OCI-LY7 (cell line): ENCODE data around the gene ZBTB20. TPM values are rescaled to one million over a fixed set of nuclear protein-coding genes. Genes with fewer than 3 reads are reported as not detected.

Experiments used
- BruUV-seq: library from RNA; stranded (reverse); fragments of 400-500 nt; replicated peaks from 2 replicates; lab custom pipeline; 2021; lab: Mats Ljungman, UMichigan
- CTCF ChIA-PET: fragments of 300-600 bp; sonication (Branson Sonifier 250); formaldehyde crosslinking; loops from one replicate; lab custom pipeline; 2022; ENCODE audit warnings: antibody characterized with exemption; ENCODE audit not compliant: unreplicated experiment; lab: Charles Lee
- POLR2A ChIA-PET: fragments of 300-600 bp; sonication (Branson Sonifier 250); formaldehyde crosslinking; loops from one replicate; lab custom pipeline; 2022; ENCODE audit warnings: antibody characterized with exemption; lab: Charles Lee
- DNase-seq: peaks from one replicate; pipeline ENCODE4 v3.0.0-alpha.2; 2015; ENCODE audit warnings: low spot score
- H2AFZ ChIP-seq: fragments of 200-600 bp; sonication (generic), shearing (Covaris generic); 2 replicates; pipeline ENCODE4 v1.6.1; 2014; ENCODE audit warnings: mild to moderate bottlenecking, antibody characterized with exemption, low read length, moderate library complexity
- H3K27ac ChIP-seq: fragments of 200-600 bp; sonication (generic); 2 replicates; pipeline ENCODE4 v1.5.1; 2014; ENCODE audit warnings: mixed run types, low read depth, mild to moderate bottlenecking, moderate library complexity, low read length, inconsistent platforms; ENCODE audit not compliant: poor library complexity, severe bottlenecking
- H3K36me3 ChIP-seq: fragments of 200-600 bp; sonication (generic); 2 replicates; pipeline ENCODE4 v1.6.1; 2014; ENCODE audit warnings: mild to moderate bottlenecking, antibody characterized with exemption, low read length, moderate library complexity, mixed read lengths; ENCODE audit not compliant: insufficient read depth
- H3K4me1 ChIP-seq: fragments of 200-600 bp; sonication (generic); 2 replicates; pipeline ENCODE4 v1.5.1; 2014; ENCODE audit warnings: mild to moderate bottlenecking, low read length; ENCODE audit not compliant: insufficient read depth, poor library complexity, severe bottlenecking
- H3K4me2 ChIP-seq: fragments of 200-600 bp; sonication (generic); 2 replicates; pipeline ENCODE4 v1.6.1; 2014; ENCODE audit warnings: mild to moderate bottlenecking, low read length
- H3K4me3 ChIP-seq: fragments of 200-600 bp; sonication (generic); 2 replicates; pipeline ENCODE4 v1.5.1; 2014; ENCODE audit warnings: mild to moderate bottlenecking, low read depth, low read length; ENCODE audit not compliant: poor library complexity, severe bottlenecking
- H3K79me2 ChIP-seq: fragments of 200-600 bp; sonication (generic); 2 replicates; pipeline ENCODE4 v1.6.1; 2016; ENCODE audit warnings: low read depth, mild to moderate bottlenecking, low read length, moderate library complexity, mixed read lengths; ENCODE audit not compliant: insufficient read depth
- H3K9me2 ChIP-seq: fragments of 200-600 bp; sonication (generic); 2 replicates; pipeline ENCODE4 v1.6.1; 2016; ENCODE audit warnings: mild to moderate bottlenecking, low read length, mixed read lengths; ENCODE audit not compliant: insufficient read depth
- H3K9me3 ChIP-seq: fragments of 200-600 bp; sonication (generic); 2 replicates; pipeline ENCODE4 v1.6.1; 2014; ENCODE audit warnings: mild to moderate bottlenecking, mixed run types, low read length, mixed read lengths
- H4K20me1 ChIP-seq: fragments of 200-600 bp; sonication (generic); 2 replicates; pipeline ENCODE4 v1.6.1; 2014; ENCODE audit warnings: mild to moderate bottlenecking, antibody characterized with exemption, low read length, moderate library complexity, mixed read lengths; ENCODE audit not compliant: insufficient read depth
- EZH2phosphoT487 ChIP-seq: fragments of 200-600 bp; sonication (generic); IDR thresholded peaks from 2 replicates; pipeline ENCODE4 v1.6.1; 2018; ENCODE audit warnings: low read depth, borderline replicate concordance, mild to moderate bottlenecking, mixed run types, antibody characterized with exemption, low read length, moderate library complexity, mixed read lengths
- intact Hi-C: fragments of 100-400 bp; cut with micrococcal nuclease; formaldehyde crosslinking; loops from one replicate; pipeline ENCODE4 v1.10.0; 2022; ENCODE audit not compliant: unreplicated experiment
- total RNA-seq, 2 experiments: library from RNA; depleted of rRNA in 1 of 2; stranded (reverse); fragments of >200 nt in 1 of 2; shearing (Covaris generic) in 1 of 2; gene quantifications; 2 replicates each; pipeline ENCODE4 v1.2.3, GENCODE V29; 2014 to 2022
- TF ChIP-seq, protein P1 (sequence below): fragments of 200-600 bp; sonication (generic); conservative IDR thresholded peaks from 2 replicates; pipeline ENCODE4 v1.5.1; 2014; ENCODE audit warnings: mild to moderate bottlenecking, antibody characterized with exemption, low read length, moderate library complexity, mixed read lengths

The ZBTB20 gene
- total RNA-seq, 2 experiments from 2014 or later = 5.5 to 11.8 TPM

DNA sequence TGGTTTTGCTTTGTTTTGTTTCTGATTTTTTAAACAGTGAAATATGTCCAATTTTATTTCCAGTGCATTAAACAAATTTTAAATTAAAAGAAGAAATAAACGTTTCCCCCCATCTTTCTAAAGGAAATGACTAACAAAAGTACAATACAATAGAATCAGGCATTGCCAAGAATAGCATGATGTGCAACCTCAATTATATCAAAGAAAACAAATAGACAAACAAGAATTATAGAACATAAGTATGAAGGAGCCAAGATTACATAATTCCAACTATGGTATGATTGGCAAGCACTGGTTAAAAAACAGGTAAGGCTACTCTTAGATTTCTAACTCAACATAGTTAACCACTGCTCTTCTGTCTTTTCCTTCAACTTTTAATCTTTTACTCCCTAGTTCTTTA is 826.8 kb downstream of the ZBTB20 start:
- H3K36me3 ChIP-seq = no peaks in the 10 kb centered on the region
- no peak overlapping the region for H3K4me3 ChIP-seq
- no TSS peak for BruUV-seq
- H3K4me1 ChIP-seq = no peaks in the 10 kb centered on the region
- TF ChIP-seq, protein P1, sequence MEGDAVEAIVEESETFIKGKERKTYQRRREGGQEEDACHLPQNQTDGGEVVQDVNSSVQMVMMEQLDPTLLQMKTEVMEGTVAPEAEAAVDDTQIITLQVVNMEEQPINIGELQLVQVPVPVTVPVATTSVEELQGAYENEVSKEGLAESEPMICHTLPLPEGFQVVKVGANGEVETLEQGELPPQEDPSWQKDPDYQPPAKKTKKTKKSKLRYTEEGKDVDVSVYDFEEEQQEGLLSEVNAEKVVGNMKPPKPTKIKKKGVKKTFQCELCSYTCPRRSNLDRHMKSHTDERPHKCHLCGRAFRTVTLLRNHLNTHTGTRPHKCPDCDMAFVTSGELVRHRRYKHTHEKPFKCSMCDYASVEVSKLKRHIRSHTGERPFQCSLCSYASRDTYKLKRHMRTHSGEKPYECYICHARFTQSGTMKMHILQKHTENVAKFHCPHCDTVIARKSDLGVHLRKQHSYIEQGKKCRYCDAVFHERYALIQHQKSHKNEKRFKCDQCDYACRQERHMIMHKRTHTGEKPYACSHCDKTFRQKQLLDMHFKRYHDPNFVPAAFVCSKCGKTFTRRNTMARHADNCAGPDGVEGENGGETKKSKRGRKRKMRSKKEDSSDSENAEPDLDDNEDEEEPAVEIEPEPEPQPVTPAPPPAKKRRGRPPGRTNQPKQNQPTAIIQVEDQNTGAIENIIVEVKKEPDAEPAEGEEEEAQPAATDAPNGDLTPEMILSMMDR = no peak
- TF ChIP-seq EZH2phosphoT487 = no peak
- no peak overlapping the region for H3K4me2 ChIP-seq
- no peaks in the 10 kb centered on the region for H3K9me3 ChIP-seq
- H3K79me2 ChIP-seq = no peaks in the 10 kb centered on the region; the same call in 1 of the 2 replicates
- no peaks in the 10 kb centered on the region for H3K9me2 ChIP-seq
- ChIA-PET CTCF (no interaction called here), POLR2A (interaction anchor here (0.7 to 1.0 kb wide), 2 partner anchors 13 to 141 kb away, joined by 3 to 4 read pairs; no protein-coding TSS in a partner anchor)
- H3K27ac ChIP-seq = no peak overlapping the region
- no peak overlapping the region for H2AFZ ChIP-seq
- no peaks in the 10 kb centered on the region for H4K20me1 ChIP-seq
- intact Hi-C loops = no loop called here
- no peak for DNase-seq

DNA sequence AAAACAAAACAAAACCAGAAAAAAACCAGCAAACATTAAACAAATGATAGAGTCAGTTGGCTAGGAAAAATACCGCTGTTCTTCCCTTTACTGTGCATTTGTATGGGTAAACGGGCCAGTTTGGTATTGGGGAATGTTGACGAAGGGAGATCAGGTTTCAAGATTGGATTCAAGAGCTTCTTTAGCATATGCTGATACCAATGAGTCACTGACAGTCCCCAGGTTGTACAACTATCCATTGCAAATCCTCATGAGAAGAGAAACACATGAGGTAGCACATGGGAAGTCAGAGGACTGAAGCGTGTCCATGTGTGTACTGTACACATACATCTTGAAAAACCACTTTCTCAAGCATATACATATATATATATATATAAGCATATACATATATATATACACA is 827.6 kb downstream of the ZBTB20 start:
- Histone ChIP-seq H4K20me1 (no peaks in the 10 kb centered on the region), H3K27ac (no peak overlapping the region), H2AFZ (no peak overlapping the region), H3K4me3 (no peak overlapping the region), H3K79me2 (no peaks in the 10 kb centered on the region; the same call in 1 of the 2 replicates), H3K9me3 (no peaks in the 10 kb centered on the region), H3K4me1 (no peaks in the 10 kb centered on the region), H3K9me2 (no peaks in the 10 kb centered on the region), H3K4me2 (no peak overlapping the region), H3K36me3 (no peaks in the 10 kb centered on the region)
- TF ChIP-seq EZH2phosphoT487 = no peak
- TF ChIP-seq, protein P1 = no peak
- no TSS peak for BruUV-seq
- ChIA-PET CTCF (no interaction called here), POLR2A (interaction anchor here (0.7 to 1.3 kb wide), 3 partner anchors 11 to 242 kb away, joined by 3 read pairs; no protein-coding TSS in a partner anchor)
- DNase-seq = no peak
- intact Hi-C loops = no loop called here

DNA sequence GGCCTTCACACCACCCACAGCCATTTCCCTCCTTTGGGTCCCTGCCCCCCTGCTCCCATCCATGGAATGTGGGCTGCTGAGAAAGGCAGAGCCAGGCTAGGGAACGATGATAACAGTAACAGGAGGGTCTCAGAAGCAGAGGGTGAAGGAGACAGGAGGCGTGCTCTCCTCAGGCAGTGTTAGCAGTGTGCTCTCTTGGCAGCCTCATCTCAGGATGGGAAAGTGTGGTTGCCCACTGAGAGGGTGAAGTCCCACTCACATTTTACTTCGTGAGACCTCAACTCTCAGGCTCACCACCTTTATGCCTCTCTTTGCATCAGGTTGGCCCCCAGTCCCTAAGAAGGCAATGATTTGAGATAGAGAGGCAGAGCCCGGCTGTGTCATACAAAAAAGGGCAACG is 828.8 kb downstream of the ZBTB20 start:
- POLR2A ChIA-PET = interaction anchor here (1.2 kb wide), 1 partner anchor 16 kb away, joined by 3 read pairs; no protein-coding TSS in a partner anchor
- intact Hi-C loops = no loop called here
- Histone ChIP-seq H3K27ac (no peak overlapping the region), H3K36me3 (no peaks in the 10 kb centered on the region), H2AFZ (no peak overlapping the region), H3K4me3 (no peak overlapping the region), H4K20me1 (no peaks in the 10 kb centered on the region), H3K4me2 (no peak overlapping the region), H3K9me3 (no peaks in the 10 kb centered on the region), H3K4me1 (no peaks in the 10 kb centered on the region), H3K9me2 (no peaks in the 10 kb centered on the region), H3K79me2 (no peaks in the 10 kb centered on the region; the same call in 1 of the 2 replicates)
- no peak for DNase-seq
- CTCF ChIA-PET = no interaction called here
- no TSS peak for BruUV-seq
- TF ChIP-seq, protein P1 = no peak
- TF ChIP-seq EZH2phosphoT487 = no peak
